HG03045 (cell line): ENCODE results near the gene NCKAP5.
"Not testable (repeated sequence)": the region's sequence is repeated elsewhere in the genome, so short reads cannot be mapped to it uniquely, and the experiment has no call there.

Experiments used
- ATAC-seq: cut with Tn5 transposase; IDR thresholded peaks from one replicate; pipeline ENCODE4 v1.9.1; 2021; ENCODE audit warnings: mild to moderate bottlenecking, moderate library complexity; ENCODE audit not compliant: unreplicated experiment

Gene NCKAP5

GRCh38 chr2:132863961-132864360 is 704.3 kb downstream of the NCKAP5 start:
- ATAC-seq: no peak

DNA sequence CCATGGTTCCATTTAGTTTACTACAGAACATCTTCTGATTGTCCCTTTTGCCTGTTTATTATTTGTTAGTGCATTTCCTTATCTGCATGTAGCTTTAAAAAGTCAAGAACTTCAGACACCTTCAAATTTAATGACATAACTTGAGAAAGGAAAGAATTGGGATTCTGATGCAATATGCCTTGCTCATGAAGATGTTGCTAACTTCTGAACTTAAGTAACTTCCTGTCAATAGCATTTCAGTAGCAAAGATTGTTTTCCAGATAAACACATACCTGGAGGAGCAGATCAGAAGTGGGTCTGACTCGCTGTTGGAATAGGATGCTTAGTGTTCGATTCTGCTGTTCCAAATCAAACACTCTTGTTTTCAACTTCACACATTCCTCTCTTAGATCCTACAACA is 708.0 kb downstream of the NCKAP5 start:
- no peak for ATAC-seq

GRCh38 chr2:132859590-132859989 is 708.7 kb downstream of the NCKAP5 start:
- ATAC-seq: no peak

- no peak for ATAC-seq
Observed at GRCh38 chr2:132857319-132857718, 710.9 kb downstream of the NCKAP5 start.

DNA sequence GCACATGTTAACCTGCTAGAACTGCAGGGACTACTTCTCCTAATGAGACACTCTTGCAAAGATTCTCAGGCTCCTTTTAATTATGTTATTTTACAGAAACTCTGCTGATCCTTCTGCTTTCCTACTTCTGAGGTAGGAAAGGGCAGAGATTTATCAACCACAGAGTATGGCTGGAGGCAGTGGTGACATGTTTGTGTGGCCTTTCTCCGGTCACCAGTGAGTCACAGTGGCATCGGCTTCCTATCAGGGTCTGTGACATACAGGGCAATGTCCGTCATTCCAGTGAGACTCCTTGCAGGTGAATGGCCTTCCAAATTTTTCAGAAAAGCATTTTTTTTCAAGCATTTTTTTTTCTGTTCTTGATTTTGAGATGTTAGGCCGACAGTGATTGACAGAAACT is 717.6 kb downstream of the NCKAP5 start:
- ATAC-seq: no peak

- ATAC-seq: no peak
Observed at GRCh38 chr2:132849118-132849517, 719.1 kb downstream of the NCKAP5 start.

GRCh38 chr2:132845339-132845738 is 722.9 kb downstream of the NCKAP5 start:
- ATAC-seq: no peak

GRCh38 chr2:132844585-132844984 is 723.7 kb downstream of the NCKAP5 start:
- no peak for ATAC-seq

GRCh38 chr2:132837769-132838168 is 730.5 kb downstream of the NCKAP5 start:
- no peak for ATAC-seq

GRCh38 chr2:132830321-132830827 is 737.9 kb downstream of the NCKAP5 start:
- no peak for ATAC-seq

DNA sequence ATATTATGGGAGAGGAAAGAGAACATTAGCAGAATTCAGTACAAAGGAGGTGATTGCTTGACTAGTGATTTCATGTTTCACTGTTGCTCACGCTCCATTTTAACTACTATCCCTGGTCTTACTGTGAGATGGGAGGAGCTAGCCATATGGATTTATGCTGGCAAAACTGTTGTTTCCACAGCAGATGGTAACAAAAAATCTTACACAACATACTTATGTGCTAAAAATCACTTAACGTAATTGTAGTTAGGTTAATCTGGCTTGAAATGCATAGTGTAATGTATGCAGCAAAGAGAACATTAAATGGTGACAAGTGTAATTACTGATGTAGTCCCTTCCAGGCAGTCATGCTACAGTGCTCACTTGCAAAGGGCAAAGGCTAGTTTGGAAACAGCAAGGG is 742.7 kb downstream of the NCKAP5 start:
- no peak for ATAC-seq

DNA sequence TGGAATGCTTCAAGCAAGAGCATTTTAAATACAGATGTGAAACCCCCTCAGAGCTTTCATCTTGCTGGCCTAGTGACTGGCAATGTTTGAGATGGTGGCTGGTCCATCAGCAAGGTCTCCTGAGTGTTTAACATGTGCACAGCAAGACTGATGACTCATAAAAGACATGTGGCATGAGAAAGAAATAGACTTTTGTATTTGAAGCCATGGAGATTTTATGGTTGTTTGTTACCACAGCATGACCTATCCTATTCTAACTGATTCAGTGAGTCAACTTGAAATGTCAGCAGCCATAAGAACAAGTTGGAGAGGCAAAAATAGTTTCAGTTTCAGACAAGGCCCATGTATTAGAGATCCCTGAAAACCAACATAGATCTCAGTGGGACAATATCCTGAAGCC is 743.5 kb downstream of the NCKAP5 start:
- ATAC-seq: no peak

- ATAC-seq: no peak
Observed at GRCh38 chr2:132816234-132816633, 752.0 kb downstream of the NCKAP5 start.

DNA sequence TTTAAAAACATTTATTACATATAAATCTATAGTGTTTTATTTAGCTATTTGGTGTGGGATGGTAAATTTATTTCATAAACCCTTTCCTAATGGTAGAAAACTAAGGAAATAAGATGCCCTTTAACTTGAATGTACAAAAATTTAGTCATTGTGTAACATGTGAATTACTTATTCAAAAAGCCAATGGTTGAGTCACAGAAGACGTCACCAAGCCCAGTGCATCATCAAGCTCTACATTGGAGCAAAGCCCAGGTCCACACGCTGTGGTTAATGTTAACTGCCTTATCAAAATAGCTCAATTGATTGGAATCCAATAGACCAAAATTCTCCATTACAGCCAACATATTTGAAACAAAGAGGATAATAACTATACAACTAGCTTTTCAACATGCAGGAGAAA is 752.7 kb downstream of the NCKAP5 start:
- no peak for ATAC-seq

- no peak for ATAC-seq
Observed at GRCh38 chr2:132814651-132815050, 753.6 kb downstream of the NCKAP5 start.

GRCh38 chr2:132813422-132813821 is 754.8 kb downstream of the NCKAP5 start:
- no peak for ATAC-seq

DNA sequence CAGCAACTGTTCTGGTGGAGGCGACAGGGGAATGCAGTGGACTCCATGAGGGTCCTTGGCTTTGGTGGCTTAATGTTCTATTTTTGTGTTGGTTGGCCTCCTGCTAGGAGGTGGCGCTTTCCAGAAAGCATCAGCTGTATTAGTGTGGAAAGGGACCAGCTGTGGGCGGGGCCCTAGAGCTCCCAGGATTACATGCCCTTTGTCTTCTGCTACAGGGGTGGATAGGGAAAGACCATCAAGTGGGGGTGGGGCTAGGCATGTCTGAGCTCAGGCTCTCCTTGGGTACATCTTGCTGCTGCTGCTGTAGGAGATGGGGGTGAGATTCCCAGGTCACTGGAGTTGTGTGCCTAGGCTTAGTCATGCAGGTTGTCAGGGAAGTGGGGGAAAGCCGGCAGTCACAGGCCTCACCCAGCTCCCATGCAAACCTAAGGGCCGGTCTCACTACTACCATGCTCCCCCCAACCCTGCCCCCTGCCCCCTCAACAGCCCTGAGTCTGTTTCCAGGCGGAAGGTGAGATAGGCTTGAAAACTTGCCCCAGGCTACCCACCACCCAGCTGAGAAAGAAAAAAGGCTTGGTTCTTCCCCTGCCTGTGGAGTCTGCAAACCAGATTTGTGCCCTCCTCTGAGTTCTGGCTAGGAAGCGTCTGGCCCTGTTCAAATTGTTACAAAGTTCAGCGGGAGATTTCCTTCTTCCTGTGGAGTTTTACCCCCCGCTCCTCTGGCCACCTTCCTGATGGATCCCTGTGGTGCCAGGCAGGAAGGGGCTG is 756.9 kb downstream of the NCKAP5 start:
- ATAC-seq: no peak

DNA sequence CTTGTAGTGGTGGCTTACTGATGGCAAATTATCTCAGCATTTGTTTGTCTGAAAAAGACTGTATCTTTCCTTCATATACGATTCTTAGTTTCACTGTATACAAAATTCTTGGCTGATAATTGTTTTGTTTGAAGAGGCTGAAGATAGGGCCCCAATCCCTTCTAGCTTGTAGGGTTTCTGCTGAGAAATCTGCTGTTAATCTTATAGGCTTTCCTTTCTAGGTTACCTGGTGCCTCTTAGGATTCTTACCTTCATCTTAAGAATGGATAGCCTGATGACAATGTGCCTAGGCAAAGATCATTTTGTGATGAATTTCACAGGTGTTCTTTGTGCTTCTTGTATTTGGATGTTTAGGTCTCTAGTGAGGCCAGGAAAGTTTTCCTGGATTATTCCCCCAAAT is 758.3 kb downstream of the NCKAP5 start:
- ATAC-seq: not testable (repeated sequence)

- no peak for ATAC-seq
Observed at GRCh38 chr2:132804051-132804450, 764.2 kb downstream of the NCKAP5 start.

DNA sequence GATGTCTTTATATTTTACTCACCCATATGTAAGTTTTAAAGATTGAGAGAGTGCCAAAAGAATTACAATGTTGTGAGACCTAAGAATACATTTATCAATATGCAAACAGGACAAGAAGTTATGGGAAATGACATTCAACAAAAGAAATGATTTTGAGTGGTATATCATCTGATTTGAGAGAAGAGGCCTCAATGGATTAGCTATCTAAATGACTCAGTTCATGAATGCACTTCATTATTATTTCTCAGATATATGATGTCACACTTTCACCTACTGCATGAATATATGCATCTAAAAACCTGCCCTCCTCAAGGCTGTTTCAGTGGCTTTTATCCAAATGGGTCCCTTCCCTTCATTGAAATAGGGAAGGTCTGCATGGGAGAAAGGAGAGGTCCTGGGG is 769.9 kb downstream of the NCKAP5 start:
- ATAC-seq: no peak

- ATAC-seq: no peak
Observed at GRCh38 chr2:132797556-132797955, 770.7 kb downstream of the NCKAP5 start.

DNA sequence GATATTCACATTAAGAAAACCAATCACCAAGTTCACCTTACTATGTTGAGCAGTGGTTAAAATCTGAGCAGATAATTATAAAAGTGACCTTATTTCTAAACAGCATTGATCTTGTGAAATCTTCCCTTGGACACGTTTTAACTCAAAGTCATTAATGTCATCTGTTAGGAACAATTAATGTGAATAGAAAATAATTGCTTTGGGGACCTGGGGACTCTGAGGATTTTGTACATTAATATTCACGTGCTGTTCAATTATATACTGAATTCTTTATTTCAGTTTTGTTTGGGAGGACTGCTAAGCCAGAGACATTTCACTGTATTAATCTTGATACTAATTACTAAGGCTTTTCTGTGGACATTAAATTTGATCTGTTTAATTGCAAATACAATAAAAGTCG is 771.2 kb downstream of the NCKAP5 start:
- ATAC-seq: no peak

DNA sequence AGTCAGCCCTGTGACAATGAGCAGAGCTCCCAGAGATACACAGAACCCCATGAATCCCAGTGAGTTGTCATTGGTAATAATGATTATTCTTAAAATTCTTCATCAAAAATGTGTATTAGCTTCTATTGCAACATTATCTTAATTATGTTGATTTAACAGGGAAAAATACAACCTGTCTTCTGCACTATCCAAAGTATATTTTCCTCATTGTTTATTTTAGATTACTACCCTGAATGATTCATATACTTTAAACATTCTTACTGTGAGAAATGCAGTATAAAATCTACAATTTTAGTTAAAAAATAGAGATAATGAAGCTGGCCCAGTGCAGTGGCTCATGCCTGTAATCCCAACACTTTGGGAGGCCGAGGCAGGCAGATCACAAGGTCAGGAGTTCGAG is 773.0 kb downstream of the NCKAP5 start:
- ATAC-seq: no peak
